Gastroesophageal sphincter (tissue), 3 donors: ENCODE data around the gene FGR.

Source experiments
- CTCF ChIP-seq, 4 experiments: fragments of 200-600 bp in 2 of 4; fragments of 450-650 bp in 2 of 4; sonication (generic) in 1 of 4; IDR thresholded peaks; one replicate each; pipeline ENCODE4 v1.5.1; 2017 to 2019; ENCODE audit warnings: antibody characterized with exemption in 4 of 4, mild to moderate bottlenecking in 2 of 4, moderate library complexity in 2 of 4
- EP300 ChIP-seq: sonication (generic); formaldehyde crosslinking; IDR thresholded peaks from one replicate; pipeline ENCODE4 v1.6.1; 2017; ENCODE audit warnings: antibody characterized with exemption, mild to moderate bottlenecking

GRCh38 chr1:27563341-27563590 is 71.7 kb downstream of the FGR start:
- TF ChIP-seq CTCF (IDR thresholded peaks at IDR 0.05) (no peak), EP300 (no peak)
